Neuron (in vitro differentiated cells): ENCODE results near the gene CHST11.
"Not testable (repeated sequence)": the region's sequence is repeated elsewhere in the genome, so short reads cannot be mapped to it uniquely, and the experiment has no call there.

Source experiments
- H2AFZ ChIP-seq: one replicate; pipeline ENCODE4 v1.6.1; 2013; ENCODE audit warnings: low read depth, mild to moderate bottlenecking, inconsistent platforms, low read length, moderate library complexity
- H3K27me3 ChIP-seq: one replicate; pipeline ENCODE4 v1.6.1; 2013; ENCODE audit warnings: low read length; ENCODE audit not compliant: insufficient read depth
- H3K36me3 ChIP-seq: one replicate; pipeline ENCODE4 v1.6.1; 2013; ENCODE audit warnings: low read length; ENCODE audit not compliant: insufficient read depth
- H3K4me1 ChIP-seq: one replicate; pipeline ENCODE4 v1.6.1; 2013; ENCODE audit warnings: low read length; ENCODE audit not compliant: insufficient read depth
- H3K4me3 ChIP-seq: 2 replicates; pipeline ENCODE4 v1.5.1; 2013; ENCODE audit warnings: mild to moderate bottlenecking, low read length, moderate library complexity
- H3K9me3 ChIP-seq: one replicate; pipeline ENCODE4 v1.6.1; 2013; ENCODE audit warnings: low read length

The CHST11 gene

DNA sequence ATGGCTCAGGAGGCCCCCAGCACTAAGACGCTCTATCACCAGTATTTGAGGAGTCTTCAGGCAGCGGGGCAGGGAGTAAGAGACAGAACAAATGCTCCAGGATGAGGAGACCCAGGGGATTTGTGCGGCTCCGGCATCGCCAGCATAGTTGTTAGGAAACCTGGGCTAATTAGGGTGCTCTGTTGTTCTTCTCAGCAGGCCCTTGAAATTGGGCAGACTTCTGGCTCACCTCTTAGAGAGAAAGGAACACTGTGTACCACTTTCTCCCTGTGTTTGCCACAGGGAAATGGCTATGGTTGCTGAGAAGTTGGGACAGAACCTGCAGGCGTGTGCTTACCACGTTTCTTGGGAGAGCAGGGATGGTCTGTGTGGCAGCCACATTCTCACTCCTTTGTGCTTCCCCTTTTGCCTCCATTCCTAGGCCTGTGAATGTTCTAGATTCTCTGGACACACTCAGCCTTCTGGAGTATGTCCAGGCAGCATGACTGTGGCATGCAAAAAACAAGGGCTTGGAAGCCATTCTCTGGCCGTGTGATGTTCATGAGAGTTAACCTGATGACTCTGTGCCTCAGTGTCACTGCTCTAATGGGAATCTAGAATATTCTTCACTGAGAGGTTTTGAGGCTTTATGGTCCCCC lies 109.0 kb downstream of the CHST11 start:
- Histone ChIP-seq H3K36me3 (no peaks in the 10 kb centered on the region), H3K9me3 (peaks cover 2% of the 10 kb centered on the region), H3K4me1 (peaks cover 3% of the 10 kb centered on the region), H3K4me3 (no peak overlapping the region), H3K27me3 (no peaks in the 10 kb centered on the region), H2AFZ (no peak overlapping the region)

DNA sequence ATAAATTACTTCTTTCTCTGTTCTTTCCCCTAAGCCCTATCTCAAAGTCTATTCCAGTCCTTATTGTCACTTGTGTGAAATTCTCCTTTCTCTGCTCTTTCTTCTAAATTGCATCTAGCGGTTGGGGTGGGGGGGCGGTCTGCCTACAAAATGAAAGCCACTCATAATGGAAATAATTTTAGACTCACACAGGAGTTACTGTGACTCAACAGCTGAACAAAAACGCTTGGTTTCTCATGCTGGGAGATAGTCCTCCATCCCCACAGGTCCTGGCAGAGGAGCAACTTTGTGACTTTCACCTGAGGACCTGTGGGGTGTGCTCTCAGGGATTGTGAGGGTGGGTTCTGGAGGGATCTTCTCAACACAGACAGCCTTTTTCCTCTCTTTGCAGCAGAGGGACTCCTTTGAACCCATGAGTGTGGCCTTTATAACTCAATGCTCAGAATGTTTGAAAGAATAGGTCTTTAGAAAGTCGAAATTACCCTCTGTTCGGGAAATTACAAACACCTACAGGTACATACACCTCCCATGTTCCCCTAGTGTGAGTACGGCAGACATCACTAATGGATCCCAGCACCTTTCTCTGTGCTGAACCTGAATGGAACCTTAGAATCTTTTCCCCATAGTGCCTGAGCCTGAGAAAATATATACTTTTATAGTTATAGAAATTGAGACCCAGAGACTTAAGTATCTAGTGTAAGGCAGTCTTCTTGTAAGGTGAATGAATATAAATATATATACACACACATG lies 109.7 kb downstream of the CHST11 start:
- no peak overlapping the region for H3K4me3 ChIP-seq
- no peaks in the 10 kb centered on the region for H3K27me3 ChIP-seq
- H3K4me1 ChIP-seq, result peaks cover 3% of the 10 kb centered on the region
- no peaks in the 10 kb centered on the region for H3K36me3 ChIP-seq
- peaks cover 2% of the 10 kb centered on the region for H3K9me3 ChIP-seq
- no peak overlapping the region for H2AFZ ChIP-seq

DNA sequence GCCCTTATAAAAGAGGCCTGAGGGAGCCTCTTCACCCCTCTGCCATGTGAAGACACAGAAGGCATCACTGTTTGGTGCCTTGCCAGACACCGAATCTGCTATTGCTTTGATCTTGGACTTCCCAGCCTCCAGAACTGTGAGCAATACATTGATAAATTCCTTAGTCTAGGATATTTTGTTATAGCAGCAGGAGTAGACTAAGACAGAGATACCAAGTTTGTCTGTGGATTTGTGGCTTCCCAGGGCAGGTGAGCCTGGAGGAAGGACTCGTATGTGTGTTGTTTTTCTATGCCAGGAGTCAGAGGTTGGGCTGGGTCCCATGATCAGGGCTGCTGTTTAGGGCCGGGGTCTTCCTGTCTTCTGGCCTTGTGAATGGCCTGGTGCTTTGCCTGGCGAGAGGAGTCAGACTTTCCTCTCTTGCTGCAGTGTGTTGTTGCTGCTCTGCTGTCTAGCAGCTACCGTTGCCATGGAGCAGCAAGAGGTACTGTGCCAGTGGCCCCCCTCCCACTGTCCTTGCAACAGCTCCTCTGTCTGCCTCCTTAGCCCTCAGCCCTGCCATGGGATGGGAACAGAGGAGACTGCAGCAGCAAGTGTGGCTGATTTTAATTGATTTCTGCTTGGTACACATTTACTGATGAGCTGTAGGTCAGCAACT lies 111.2 kb downstream of the CHST11 start:
- Histone ChIP-seq H3K4me1 (peaks cover 3% of the 10 kb centered on the region), H3K27me3 (no peaks in the 10 kb centered on the region), H3K4me3 (no peak overlapping the region), H3K36me3 (no peaks in the 10 kb centered on the region), H3K9me3 (peaks cover 2% of the 10 kb centered on the region), H2AFZ (no peak overlapping the region)

DNA sequence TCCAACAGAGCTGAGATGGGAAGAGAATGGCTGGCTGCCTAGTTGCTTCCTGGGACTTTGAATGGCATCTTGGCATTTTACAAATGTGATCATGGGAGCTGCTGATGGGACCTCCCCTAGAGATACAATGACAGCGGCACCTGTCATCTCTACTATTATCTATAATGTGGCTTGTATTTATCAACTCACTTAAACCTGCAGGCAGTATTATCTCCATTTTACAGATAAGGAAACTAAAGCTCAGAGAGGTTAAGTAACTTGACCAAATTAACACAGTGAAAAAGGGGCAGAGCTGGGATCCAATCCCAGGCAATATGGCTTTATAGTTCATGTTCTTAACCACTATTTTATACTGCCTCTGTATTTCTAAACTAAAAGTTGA lies 111.7 kb downstream of the CHST11 start:
- Histone ChIP-seq H3K36me3 (no peaks in the 10 kb centered on the region), H3K4me1 (peaks cover 3% of the 10 kb centered on the region), H3K27me3 (no peaks in the 10 kb centered on the region), H3K4me3 (no peak overlapping the region), H3K9me3 (peaks cover 2% of the 10 kb centered on the region), H2AFZ (no peak overlapping the region)

DNA sequence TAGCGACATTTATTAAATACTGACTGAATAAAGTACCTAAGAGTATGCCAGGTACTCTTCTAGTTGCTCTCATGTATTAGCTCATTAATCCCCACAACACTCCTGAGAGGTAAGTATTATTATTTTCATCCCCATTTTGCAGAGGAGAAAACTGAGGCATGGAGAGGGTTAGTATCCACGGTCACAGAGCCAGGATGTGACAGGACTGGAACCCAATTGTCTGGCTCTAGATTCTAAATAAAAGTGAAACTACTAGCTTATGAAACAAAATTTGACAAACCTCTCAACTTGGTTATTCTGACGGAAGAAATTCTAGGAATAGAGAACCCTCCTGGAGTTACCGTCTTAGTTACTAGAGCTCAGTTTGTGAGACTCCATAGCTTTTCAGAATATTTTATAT lies 112.2 kb downstream of the CHST11 start:
- no peaks in the 10 kb centered on the region for H3K36me3 ChIP-seq
- peaks cover 3% of the 10 kb centered on the region for H3K4me1 ChIP-seq
- no peak overlapping the region for H2AFZ ChIP-seq
- H3K9me3 ChIP-seq, result peaks cover 2% of the 10 kb centered on the region
- H3K27me3 ChIP-seq, result no peaks in the 10 kb centered on the region
- H3K4me3 ChIP-seq, result no peak overlapping the region

DNA sequence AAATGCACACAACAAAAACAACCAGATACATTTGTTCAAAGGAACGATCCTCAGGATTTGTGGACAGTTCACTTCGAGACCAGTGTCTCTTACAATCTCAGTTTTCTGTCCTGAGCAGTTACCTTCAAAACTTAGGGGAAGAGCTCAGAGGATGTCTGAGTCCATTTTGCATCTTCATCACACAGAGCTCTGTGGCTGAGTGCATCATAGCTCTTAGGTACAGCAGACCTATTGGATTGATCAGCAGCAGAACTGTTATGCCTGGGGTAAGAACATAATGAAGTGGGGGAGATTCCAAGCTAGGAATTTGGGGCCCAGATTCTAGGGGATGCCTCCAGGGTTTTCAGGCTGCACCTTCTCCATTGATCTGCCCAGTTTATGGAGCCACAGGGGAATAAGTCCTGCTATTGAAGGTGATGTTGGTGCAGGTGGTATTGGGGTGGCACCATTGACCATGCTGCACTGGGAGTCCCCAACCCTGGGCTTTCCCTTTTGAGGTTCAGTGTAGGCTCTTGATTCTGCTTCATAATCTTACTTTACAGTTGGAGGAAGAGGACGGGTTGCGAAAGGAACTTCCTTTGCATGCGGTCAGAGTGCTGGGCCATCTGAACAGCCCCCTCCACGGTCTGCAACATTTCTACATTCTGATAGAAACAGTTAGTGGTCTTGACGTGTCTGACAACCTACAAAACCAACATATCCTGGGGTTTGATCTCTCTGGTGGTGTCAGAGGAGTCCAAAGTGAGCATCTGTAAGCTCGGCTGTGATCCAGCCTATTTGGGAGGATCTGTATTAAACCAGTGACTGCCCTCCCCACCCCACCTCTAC lies 112.8 kb downstream of the CHST11 start:
- H2AFZ ChIP-seq, result no peak overlapping the region
- H3K27me3 ChIP-seq, result no peaks in the 10 kb centered on the region

DNA sequence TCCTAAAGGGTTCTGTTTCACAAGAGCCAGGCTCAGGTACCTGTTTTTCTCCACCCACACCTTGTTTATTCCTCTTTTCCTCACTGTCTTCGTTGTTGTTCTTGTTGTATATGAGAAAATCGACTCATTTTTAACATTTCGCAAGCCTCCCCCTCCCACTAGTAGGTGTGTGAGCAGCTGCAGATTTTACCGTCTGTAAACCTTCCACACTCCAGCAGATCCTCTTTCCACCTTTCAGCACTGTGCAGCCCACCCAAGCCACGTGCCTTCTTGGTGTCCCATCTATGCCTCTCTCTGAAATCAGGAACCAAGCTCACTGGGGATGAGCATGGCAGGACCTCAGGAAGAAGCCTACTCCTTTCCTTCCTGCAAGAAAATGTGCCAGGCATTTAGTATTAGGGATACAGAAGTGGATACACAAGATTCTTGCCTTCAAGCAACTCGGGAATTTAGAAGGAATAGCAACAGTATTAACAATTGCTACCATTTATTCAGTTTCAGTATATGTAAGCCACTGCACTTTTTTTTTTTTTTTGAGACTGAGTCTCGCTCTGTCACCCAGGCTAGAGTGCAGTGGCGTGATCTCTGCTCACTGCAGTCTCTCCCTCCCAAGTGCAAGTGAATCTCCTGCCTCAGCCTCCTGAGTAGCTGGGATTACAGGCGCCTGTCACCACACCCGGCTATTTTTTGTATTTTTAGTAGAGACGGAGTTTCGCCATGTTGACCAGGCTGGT lies 113.6 kb downstream of the CHST11 start:
- no peak overlapping the region for H2AFZ ChIP-seq
- H3K27me3 ChIP-seq, result no peaks in the 10 kb centered on the region
- no peak overlapping the region for H3K4me3 ChIP-seq
- peaks cover 3% of the 10 kb centered on the region for H3K4me1 ChIP-seq
- H3K9me3 ChIP-seq, result no peaks in the 10 kb centered on the region
- no peaks in the 10 kb centered on the region for H3K36me3 ChIP-seq

More for the DNA sequence above, 112.8 kb downstream of the CHST11 start:
- Histone ChIP-seq H3K9me3 (no peaks in the 10 kb centered on the region), H3K4me1 (peaks cover 3% of the 10 kb centered on the region), H3K4me3 (no peak overlapping the region), H3K36me3 (no peaks in the 10 kb centered on the region)

DNA sequence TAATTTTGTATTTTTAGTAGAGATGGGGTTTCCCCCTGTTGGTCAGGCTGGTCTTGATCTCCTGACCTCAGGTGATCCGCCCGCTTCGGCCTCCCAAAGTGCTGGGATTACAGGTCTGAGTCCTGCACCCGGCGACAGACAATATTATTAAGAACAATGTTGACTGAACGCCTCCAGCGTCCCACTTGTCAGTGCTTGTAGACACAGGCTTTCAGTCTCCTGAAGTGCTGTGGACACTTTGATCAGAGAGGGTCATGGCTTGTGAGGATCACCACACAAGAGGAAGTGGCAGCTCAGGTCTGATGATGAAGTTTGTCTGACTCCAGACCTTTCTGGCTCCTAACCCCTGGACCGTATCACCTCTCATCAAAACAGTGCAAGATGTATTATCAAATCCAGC lies 114.6 kb downstream of the CHST11 start:
- Histone ChIP-seq H3K9me3 (no peaks in the 10 kb centered on the region), H3K4me1 (peaks cover 3% of the 10 kb centered on the region), H3K4me3 (no peak overlapping the region), H2AFZ (no peak overlapping the region), H3K36me3 (no peaks in the 10 kb centered on the region), H3K27me3 (no peaks in the 10 kb centered on the region)

DNA sequence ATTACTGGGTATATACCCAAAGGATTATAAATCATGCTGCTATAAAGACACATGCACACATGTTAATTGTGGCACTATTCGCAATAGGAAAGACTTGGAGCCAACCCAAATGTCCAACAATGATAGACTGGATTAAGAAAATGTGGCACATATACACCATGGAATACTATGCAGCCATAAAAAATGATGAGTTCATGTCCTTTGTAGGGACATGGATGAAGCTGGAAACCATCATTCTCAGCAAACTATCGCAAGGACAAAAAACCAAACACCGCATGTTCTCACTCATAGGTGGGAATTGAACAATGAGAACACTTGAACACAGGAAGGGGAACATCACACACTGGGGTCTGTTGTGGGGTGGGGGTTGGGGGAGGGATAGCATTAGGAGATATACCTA lies 117.6 kb downstream of the CHST11 start:
- not testable (repeated sequence) for H3K9me3 ChIP-seq, H3K4me3 ChIP-seq, H3K4me1 ChIP-seq, H3K27me3 ChIP-seq, H2AFZ ChIP-seq, H3K36me3 ChIP-seq

DNA sequence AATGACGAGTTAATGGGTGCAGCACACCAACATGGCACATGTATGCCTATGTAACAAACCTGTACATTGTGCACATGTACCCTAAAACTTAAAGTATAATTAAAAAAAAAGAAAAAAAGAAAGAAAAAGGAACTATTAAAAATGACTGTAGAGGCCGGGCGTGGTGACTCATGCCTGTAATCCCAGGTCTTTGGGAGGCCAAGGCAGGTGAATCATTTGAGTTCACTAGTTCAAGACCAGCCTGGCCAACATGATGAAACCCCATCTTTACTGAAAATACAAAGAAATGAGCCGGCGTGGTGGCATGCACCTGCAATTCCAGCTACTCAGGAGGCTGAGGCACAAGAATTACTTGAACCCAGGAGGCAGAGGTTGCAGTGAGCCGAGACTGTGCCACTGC lies 118.0 kb downstream of the CHST11 start:
- H3K27me3 ChIP-seq, H3K4me3 ChIP-seq, H3K9me3 ChIP-seq, H3K36me3 ChIP-seq, H2AFZ ChIP-seq, H3K4me1 ChIP-seq: not testable (repeated sequence)

DNA sequence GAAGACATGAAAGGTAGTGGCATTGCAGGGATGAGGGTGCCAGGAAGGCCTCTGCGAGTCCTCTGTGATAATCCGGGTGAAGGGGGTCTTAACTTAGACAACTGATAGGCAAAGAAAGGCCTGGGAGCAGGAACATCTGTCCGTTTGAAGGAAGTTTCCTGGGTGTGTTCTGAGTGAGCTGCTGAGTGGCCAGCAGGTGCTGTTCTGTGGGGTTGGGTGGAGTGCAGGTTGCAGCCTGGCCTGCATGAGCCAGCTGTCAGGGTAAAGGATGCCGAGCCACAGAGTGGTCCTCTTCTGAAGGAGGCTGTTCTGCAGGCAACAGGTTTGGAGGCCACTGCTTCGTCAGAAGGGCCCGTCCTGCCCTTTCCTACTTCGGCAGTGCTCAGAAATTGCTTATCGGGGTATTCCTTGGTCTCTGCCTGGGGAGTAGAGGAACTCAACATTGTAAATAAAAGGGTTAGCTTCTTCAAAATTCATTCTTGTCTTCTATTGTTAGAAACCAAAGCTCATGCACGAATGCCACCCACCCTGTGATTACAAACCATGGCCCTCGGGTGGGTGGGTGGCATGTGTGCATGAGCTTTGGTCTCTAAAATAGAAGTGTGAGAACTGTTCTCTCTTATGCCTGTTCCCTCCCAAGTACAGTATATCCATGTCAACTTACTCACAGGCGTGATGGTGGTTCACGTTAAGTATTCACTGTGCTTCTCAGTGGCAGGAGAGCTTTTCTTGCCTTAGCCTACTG lies 118.9 kb downstream of the CHST11 start:
- H2AFZ ChIP-seq, result no peak overlapping the region
- H3K27me3 ChIP-seq, result no peaks in the 10 kb centered on the region
- H3K4me1 ChIP-seq, result peaks cover 3% of the 10 kb centered on the region
- H3K4me3 ChIP-seq, result no peak overlapping the region
- H3K9me3 ChIP-seq, result no peaks in the 10 kb centered on the region
- no peaks in the 10 kb centered on the region for H3K36me3 ChIP-seq

DNA sequence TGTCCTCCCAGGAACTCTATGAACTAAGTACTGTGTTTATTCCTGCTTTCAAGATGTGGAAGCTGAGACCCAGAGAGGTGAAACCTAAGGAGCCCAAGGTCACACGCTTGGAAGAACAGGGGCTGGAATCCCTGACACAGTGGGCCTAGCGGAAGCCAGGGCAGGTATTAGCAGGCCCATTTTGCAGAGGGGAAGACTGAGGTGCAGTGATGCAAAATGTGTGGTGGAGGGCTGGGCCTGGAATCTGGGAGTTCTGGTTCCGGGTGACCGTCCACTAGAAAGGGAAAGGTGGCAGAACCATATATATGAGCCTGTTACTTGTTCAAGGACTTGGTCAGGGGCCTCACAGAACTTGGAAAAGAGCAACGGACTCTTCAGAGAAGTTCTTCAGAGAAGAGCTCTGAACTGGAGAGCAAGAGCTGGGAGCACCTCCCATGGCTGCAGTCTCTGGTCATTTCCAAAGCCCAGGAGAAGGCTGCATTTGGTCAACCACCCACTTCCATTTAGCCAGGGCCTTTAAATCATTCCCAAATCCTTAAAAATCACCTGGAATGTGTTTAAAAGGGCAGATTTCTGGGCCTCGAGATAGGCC lies 119.5 kb downstream of the CHST11 start:
- peaks cover 3% of the 10 kb centered on the region for H3K4me1 ChIP-seq
- H2AFZ ChIP-seq, result no peak overlapping the region
- no peaks in the 10 kb centered on the region for H3K36me3 ChIP-seq
- no peaks in the 10 kb centered on the region for H3K27me3 ChIP-seq
- no peaks in the 10 kb centered on the region for H3K9me3 ChIP-seq
- H3K4me3 ChIP-seq, result no peak overlapping the region
